ENCODE measurements around the gene SLCO2A1.

Gene SLCO2A1

GRCh38 chr3:133899311-133899710 lies 130.4 kb downstream of the SLCO2A1 start:
- no peak for TF ChIP-seq CTCF (IDR thresholded peaks at IDR 0.05; ENCODE audit: low read depth, low read length, missing control alignments)
- DNase-seq (ENCODE audit: extremely low read depth, low read depth) = no peak
- no peak overlapping the region for H3K4me3 ChIP-seq (replicated peaks; ENCODE audit: low read depth, low read length)

GRCh38 chr3:133897547-133897946 lies 132.2 kb downstream of the SLCO2A1 start:
- DNase-seq (ENCODE audit: extremely low read depth, low read depth) = no peak
- no peak for TF ChIP-seq CTCF (IDR thresholded peaks at IDR 0.05; ENCODE audit: low read depth, low read length, missing control alignments)
- no peak overlapping the region for H3K4me3 ChIP-seq (replicated peaks; ENCODE audit: low read depth, low read length)

GRCh38 chr3:133896002-133896761 lies 133.5 kb downstream of the SLCO2A1 start:
- peak overlapping the region; percentile 48 for H3K4me3 ChIP-seq (replicated peaks; ENCODE audit: low read depth, low read length)
- no peak for TF ChIP-seq CTCF (IDR thresholded peaks at IDR 0.05; ENCODE audit: low read depth, low read length, missing control alignments)
- DNase-seq (ENCODE audit: extremely low read depth, low read depth) = no peak

- DNase-seq (ENCODE audit: extremely low read depth, low read depth) = no peak
- peak within 1 kb of the TSS; percentile 48 for H3K4me3 ChIP-seq (replicated peaks; ENCODE audit: low read depth, low read length)
- no peak for TF ChIP-seq CTCF (IDR thresholded peaks at IDR 0.05; ENCODE audit: low read depth, low read length, missing control alignments)
These were observed 134.3 kb downstream of the SLCO2A1 start, which contains the start of gene RAB6B for GRCh38 chr3:133895208-133896001. TSS of gene RAB6B (minus strand) at chr3:133895882. CDS start at chr3:133895466, 416 bp downstream.

- DNase-seq (ENCODE audit: extremely low read depth, low read depth) = no peak
- H3K4me3 ChIP-seq (replicated peaks; ENCODE audit: low read depth, low read length) = peak overlapping the region; percentile 48
- no peak for TF ChIP-seq CTCF (IDR thresholded peaks at IDR 0.05; ENCODE audit: low read depth, low read length, missing control alignments)
These were observed 135.1 kb downstream of the SLCO2A1 start for GRCh38 chr3:133894353-133895207.

GRCh38 chr3:133893683-133894352 lies 135.9 kb downstream of the SLCO2A1 start:
- TF ChIP-seq CTCF (IDR thresholded peaks at IDR 0.05; ENCODE audit: low read depth, low read length, missing control alignments) = no peak
- no peak for DNase-seq (ENCODE audit: extremely low read depth, low read depth)
- H3K4me3 ChIP-seq (replicated peaks; ENCODE audit: low read depth, low read length) = no peak overlapping the region

Measured in HFF-Myc (cell line).